GM12865 (cell line): Measurements from ENCODE around the gene RASGRF2.
"Not testable (repeated sequence)": the region's sequence is repeated elsewhere in the genome, so short reads cannot be mapped to it uniquely, and the experiment has no call there.

Source experiments
- DNase-seq: peaks from one replicate; pipeline ENCODE4 v3.0.0; 2010; ENCODE audit warnings: low read depth
- H3K4me3 ChIP-seq: 2 replicates; pipeline ENCODE4 v1.5.1; 2011; ENCODE audit warnings: mild to moderate bottlenecking, low read depth, low read length, control low read depth
- TF ChIP-seq, protein P1 (sequence below): IDR thresholded peaks from 2 replicates; pipeline ENCODE4 v1.5.1; 2011; ENCODE audit warnings: low read length, control low read depth, low read depth, inconsistent platforms; ENCODE audit not compliant: insufficient read depth; ENCODE audit errors: missing control alignments

The RASGRF2 gene

GRCh38 chr5:81023261-81023970, 63.3 kb downstream of the RASGRF2 start:
- no peak for DNase-seq
- no peak overlapping the region for H3K4me3 ChIP-seq
- TF ChIP-seq, protein P1, sequence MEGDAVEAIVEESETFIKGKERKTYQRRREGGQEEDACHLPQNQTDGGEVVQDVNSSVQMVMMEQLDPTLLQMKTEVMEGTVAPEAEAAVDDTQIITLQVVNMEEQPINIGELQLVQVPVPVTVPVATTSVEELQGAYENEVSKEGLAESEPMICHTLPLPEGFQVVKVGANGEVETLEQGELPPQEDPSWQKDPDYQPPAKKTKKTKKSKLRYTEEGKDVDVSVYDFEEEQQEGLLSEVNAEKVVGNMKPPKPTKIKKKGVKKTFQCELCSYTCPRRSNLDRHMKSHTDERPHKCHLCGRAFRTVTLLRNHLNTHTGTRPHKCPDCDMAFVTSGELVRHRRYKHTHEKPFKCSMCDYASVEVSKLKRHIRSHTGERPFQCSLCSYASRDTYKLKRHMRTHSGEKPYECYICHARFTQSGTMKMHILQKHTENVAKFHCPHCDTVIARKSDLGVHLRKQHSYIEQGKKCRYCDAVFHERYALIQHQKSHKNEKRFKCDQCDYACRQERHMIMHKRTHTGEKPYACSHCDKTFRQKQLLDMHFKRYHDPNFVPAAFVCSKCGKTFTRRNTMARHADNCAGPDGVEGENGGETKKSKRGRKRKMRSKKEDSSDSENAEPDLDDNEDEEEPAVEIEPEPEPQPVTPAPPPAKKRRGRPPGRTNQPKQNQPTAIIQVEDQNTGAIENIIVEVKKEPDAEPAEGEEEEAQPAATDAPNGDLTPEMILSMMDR: no peak

- H3K4me3 ChIP-seq: no peak overlapping the region
- no peak for DNase-seq
- TF ChIP-seq, protein P1: no peak
These were observed 67.4 kb downstream of the RASGRF2 start for GRCh38 chr5:81027481-81028058.

- H3K4me3 ChIP-seq: not testable (repeated sequence)
These were observed 68.7 kb downstream of the RASGRF2 start for GRCh38 chr5:81028888-81029287.

DNA sequence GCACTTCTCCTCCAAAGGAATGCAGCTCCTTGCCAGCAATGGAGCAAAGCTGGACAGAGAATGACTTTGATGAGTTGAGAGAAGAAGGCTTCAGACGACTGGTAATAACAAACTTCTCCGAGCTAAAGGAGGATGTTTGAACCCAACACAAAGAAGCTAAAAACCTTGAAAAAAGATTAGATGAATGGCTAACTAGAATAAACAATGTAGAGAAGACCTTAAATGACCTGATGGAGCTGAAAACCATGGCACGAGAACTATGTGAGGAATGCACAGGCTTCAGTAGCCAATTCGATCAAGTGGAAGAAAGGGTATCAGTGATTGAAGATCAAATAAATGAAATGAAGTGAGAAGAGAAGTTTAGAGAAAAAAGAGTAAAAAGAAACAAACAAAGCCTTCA, 69.6 kb downstream of the RASGRF2 start:
- H3K4me3 ChIP-seq, DNase-seq: not testable (repeated sequence)

More at GRCh38 chr5:81028888-81029287, 68.7 kb downstream of the RASGRF2 start:
- DNase-seq: not testable (repeated sequence)

DNA sequence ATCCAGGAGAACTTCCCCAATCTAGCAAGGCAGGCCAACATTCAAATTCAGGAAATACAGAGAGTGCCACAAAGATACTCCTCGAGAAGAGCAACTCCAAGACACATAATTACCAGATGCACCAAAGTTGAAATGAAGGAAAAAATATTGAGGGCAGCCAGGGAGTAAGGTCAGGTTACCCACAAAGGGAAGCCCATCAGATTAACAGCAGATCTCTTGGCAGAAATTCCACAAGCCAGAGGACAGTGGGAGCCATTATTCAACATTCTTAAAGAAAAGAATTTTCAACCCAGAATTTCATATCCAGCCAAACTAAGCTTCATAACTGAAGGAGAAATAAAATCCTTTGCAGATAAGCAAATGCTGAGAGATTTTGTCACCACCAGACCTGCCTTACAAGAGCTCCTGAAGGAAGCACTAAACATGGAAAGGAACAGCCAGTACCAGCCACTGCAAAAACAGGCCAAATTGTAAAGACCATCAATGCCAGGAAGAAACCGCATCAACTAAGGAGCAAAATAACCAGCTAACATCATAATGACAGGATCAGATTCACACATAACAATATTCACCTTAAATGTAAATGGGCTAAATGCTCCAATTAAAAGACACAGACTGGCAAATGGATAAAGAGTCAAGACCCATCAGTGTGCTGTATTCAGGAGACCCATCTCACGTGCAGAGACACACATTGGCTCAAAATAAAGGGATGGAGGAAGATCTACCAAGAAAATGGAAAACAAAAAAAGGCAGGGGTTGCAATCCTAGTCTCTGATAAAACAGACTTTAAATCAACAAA, 70.3 kb downstream of the RASGRF2 start:
- not testable (repeated sequence) for DNase-seq, H3K4me3 ChIP-seq

DNA sequence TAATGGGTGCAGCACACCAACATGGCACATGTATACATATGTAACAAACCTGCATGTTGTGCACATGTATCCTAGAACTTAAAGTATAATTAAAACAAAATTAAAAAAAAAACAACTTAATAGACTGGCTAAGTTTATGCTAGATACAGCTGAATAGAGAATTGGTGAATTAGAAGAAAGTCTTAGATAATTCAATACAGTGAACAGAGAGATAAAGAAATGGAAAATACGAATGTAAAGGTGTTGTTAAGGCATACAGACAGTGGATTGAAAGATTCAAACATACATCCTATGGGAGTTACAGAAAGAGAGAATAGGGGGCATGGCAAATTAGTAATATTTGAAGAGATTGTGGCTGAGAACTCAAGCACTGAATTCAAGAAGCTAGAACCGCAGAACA, 75.4 kb downstream of the RASGRF2 start:
- no peak for DNase-seq
- TF ChIP-seq, protein P1: no peak
- H3K4me3 ChIP-seq: no peak overlapping the region

DNA sequence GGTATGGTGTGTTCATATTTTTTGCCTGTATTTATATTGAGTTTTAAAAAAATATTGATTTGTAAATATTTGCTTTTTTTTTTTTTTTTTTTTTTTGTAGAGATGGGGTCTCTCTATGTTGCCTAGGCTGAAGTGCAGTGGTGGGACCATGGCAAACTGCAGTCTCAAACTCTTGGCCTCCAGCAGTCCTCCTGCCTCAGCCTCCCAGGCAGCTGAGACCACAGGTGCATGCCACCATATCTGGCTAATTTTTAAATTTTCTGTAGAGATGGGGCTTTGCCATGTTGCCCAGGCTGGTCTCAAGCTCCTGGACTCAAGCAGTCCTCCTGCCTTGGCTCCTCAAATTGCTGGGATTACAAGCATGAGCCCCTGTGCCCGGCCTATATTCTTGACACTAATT, 78.3 kb downstream of the RASGRF2 start:
- TF ChIP-seq, protein P1: no peak
- DNase-seq: no peak
- H3K4me3 ChIP-seq: no peak overlapping the region

GRCh38 chr5:81044868-81045267, 84.7 kb downstream of the RASGRF2 start:
- no peak for DNase-seq
- TF ChIP-seq, protein P1: no peak
- H3K4me3 ChIP-seq: no peak overlapping the region
